Measurements from ENCODE around the gene TMEM44.
A peak's percentile ranks its signal among the peaks of the same experiment; 100 is the strongest.

Gene TMEM44

DNA sequence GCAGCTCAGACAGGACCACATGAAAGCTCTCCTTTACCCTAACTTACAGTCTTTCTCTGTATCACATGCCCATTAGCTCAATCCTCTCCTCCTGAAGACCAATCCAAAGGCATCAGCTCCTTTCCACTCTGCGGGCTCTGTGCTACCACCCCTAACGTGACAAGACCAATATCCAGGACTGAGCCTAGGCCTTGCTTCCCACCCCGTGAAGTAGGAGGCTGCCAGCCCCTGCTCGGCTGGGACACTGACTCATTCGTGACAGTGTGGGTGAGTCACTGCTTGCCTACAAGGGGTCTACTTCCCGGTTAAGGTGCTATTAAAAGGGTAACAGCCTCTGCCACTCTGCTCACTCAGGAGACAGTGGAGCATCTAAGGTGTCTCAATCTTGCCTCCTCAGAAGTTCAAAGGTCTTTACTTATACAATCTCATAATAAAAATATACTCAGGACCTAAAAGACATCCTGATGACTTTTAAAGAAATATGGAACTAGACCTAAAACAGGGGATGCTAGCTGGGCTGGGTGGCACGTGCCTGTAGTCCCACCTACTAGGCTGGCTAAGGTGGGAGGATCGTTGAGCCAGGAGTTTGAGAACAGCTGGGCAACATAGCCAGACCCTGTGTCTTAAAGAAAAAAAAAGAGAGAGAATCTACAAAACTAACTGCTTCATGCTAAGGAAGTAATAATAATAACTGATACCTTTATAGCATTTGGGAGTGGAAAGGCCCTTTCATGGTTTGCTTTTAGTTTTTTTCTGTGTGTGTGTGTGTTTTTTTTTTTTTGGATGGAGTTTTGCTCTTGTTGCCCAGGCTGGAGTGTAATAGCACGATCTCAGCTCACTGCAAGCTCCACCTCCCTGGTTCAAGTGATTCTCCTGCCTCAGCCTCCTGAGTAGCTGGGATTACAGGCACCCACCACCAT is 55.0 kb downstream of the TMEM44 start:
- DNase-seq (ENCODE audit: low read depth in 2 of 2), result peak in 1 of 2 donors; percentile 11

DNA sequence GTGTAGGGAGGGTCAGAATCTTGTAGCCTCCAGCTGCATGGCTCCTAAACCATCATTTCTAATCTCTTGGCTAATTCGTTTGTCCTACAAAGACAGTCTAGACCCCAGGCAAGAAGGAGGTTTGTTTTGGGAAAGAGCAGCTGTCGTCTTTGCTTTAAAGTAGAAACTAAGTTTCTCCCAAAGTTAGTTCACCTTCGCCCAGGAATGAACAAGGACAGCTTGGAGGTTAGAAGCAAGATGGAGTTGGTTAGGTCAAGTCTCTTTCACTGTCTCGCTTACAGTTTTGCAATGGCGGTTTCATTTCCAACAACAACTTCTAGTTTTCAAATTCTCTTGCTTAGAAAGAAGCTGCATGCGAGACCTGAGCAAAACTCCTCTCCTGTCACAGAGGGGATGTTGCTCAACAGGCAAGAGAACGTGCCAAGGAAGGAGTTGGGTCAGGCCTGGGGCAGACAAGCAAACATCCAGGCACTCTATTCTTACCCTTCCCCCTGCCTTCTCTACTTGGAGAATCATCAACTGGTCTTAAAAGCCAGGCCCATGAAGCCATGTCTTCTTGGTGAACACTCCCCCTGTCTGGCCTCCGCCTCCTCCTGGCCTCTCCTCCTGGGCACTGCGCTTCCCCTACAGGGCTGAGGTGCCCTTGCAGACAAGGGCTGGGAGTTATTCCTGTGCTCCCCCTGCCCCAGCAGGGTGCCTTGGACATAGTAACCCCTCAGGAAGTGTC is 57.6 kb downstream of the TMEM44 start:
- DNase-seq (ENCODE audit: low read depth in 2 of 2), result no peak

DNA sequence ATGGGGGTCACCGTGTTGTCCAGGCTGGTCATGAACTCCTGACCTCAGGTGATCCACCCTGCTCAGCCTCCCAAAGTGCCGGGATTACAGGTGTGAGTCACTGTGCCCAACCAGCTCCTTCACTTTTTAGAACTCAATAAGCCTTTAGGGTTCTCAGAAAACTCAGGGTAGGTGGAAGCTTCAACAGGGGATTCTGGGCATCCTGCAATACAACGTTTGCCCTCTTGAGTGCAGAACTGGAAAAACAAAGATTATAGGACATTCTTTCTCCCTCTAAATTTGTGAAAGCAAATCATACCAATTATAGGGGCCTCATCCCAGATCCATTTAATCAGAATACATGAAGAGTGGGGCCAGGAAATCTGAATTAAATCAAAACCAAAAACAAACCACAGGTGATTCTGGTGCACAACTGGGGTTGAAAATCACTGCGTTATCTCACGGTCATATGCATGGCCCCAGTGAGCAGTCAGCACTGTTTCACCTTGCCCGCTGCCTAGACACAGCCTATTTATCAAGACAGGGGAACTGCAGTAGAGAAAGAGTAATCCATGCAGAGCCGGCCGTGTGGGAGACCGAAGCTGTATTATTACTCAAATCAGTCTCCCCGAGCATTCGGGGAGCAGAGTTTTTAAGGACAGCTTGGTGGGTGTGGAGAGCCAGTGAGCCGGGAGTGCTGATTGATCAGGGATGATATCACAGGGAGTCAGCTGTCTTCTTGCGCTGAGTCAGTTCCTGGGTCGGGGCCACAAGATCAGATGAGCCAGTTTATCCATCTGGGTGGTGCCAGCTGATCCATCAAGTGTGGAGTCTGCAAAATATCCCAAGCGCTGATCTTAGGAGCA is 58.4 kb downstream of the TMEM44 start:
- DNase-seq (ENCODE audit: low read depth in 2 of 2), result no peak

DNA sequence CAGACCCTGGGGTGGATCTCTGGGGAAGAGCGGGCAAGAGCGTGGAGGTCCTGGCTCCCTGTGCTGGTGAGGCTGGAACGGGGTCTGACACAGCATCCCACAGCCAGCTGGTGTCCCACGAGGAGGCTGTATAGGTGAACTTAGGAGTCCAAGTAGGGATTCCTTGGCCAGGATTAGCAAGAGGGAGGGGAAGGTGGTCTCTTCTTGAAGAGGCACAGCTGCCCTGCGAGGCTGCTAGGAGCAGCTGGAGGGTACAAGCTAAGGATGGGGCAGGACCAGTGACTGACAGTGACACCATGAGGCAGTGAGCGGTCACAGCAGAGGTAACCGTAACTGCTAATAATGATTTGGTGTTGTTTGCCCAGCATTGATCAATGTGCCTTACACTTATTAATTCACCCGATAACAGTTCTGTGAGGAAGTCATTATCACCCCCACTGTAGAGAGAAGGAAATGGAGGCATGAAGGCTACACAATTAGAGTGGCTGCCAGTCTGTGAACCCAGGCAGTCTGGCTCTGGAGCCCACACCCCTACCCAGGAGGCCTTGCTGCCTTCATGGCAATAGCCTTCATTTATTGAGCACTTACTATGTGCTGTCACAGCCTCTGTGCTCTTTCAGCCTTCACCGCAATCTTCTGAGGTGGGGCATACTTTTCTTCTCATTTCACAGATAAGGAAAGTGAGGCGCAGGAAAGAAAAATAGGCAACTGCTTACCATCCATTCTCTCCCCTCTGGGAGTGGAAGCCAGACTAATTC is 59.4 kb downstream of the TMEM44 start:
- DNase-seq (ENCODE audit: low read depth in 2 of 2), result peak; percentile 11 to 22

DNA sequence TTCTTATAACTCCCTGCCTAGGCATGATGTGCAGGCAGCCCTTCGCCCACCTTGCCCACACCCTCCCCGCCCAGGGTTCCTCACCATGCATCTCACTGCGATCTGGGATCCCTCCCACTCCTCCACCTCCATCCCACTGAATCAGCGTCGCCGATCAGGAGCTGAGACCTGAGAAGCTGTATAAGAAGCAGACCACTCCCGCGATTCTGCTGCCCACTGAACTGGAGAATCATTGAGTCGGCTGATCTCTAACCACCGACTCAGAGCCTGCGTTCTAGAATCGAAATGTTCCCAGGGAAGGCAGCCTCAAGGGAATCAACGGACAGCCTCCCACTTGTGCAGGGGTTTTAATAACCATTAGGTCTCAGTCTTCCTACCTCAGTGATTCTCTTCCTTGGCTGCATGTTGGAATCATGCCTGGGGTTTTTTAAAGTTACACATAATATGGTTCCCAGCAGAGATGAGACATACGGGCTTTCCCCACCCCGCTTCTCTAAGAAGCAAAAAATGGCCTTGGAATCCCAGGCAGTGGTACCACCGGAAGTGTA is 60.2 kb downstream of the TMEM44 start:
- no peak for DNase-seq (ENCODE audit: low read depth in 2 of 2)

DNA sequence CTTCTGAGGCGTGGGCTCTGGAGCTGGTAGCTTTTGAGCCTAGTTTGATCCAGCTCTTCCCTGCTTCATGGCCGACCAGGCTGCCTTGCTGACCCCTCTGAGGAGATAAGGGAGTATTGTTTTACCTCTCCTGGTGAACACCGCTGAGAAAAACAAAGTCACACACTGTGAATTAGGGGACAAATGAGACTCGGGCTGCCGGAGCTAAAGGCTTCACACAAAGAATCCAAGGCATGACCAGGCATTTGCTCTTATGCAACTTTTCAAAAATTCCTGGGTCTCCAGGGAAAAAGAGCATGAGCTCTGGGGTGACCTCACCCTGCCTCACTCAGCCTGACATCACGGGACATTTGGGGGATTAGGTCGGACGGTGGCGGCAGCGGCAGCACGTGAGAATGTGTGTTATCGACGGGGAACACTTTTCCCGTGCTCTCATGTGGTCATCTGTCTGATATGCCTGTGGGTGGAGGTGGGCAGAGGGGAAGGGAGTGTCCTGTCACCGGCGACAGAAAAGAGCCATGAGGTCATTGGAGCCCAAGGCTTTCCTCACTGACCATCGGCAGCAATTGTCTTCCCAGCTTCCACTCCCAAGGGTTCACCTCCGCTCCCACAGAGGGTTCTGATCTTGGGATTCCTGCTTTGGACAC is 61.0 kb downstream of the TMEM44 start:
- DNase-seq (ENCODE audit: low read depth in 2 of 2), result no peak

DNA sequence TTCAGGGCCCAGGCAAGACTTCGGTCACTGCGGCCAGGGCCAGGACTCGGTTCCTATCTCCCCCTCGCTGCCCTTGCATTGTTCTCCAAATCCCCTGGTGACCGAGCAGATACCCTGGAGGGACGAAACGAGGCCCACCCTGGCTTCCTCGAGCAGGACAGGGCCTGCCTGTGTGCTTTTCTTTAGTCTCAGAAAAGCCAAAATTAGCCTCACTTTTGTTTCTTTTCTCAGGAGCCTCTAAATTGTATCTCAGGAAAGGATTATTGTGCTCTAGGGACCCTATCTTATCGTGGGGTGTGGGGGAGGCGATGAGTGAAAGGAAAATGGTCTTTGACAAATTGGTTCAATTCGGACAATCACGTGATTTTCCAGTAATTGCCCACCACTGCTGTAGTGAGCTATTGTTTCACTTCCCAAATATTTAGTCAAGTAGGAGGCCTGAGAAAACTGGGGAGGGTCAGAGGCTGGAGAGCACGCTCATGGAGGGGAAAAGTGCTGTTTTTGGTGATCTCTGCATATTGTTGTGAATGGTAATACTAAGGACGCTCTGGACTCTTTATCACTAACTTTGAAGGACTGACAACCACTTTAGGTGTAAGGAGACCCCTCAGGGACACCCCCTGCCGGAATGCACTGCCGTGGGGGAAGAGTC is 61.6 kb downstream of the TMEM44 start:
- no peak for DNase-seq (ENCODE audit: low read depth in 2 of 2)

DNA sequence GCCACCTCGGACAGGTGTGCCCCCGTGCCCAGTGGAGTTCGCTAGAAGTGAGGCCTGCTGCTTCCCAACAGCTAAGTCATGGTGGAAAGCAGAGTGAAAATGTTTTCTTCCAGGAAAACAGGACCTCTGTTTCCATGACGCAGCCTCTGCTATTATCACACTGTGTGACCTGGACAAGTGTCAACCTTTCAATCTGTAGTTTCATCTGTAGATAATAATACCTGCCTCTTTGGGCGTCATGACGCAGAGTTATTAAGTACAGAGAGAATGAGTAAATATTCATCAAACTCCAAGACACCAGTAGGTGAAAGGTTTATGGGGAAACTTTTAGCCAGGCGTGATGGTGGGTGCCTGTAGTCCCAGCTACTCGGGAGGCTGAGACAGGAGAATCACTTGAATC is 62.3 kb downstream of the TMEM44 start:
- no peak for DNase-seq (ENCODE audit: low read depth in 2 of 2)

DNA sequence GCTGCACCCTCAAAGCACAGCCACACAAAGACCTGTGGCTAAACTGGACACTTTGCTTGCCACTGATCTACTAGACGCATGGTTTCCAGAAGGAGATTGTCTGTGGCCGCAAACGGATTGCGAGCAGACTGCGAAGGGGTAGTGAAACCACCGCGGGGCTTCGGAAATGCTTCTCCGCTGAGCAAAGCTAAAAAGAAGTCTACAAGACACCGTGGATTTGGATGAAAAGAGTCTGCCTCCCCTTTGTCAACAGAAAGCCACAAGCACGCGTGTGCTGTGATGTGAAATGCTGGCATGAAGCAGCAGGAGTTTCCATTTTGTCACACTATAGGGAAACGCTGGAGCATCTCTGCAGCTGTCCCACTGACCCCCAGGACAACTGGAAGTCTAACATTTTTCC is 63.0 kb downstream of the TMEM44 start:
- DNase-seq (ENCODE audit: low read depth in 2 of 2), result no peak

DNA sequence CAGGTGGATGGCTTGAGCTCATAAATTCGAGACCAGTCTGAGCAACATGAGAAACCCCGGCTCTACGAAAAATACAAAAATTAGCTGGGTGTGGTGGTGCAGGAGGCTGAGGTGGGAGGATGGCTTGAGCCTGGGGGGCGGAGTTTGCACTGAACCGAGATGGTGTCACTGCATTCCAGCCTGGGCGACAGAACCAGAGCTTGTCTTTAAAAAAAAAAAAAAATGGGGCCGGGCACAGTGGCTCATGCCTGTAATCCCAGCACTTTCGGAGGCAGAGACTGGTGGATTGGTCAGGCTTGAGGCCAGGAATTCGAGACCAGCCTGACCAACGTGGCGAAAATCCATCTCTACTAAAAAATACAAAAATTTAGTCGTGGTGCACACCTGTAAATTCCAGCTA is 64.0 kb downstream of the TMEM44 start:
- no peak for DNase-seq (ENCODE audit: low read depth in 2 of 2)

DNA sequence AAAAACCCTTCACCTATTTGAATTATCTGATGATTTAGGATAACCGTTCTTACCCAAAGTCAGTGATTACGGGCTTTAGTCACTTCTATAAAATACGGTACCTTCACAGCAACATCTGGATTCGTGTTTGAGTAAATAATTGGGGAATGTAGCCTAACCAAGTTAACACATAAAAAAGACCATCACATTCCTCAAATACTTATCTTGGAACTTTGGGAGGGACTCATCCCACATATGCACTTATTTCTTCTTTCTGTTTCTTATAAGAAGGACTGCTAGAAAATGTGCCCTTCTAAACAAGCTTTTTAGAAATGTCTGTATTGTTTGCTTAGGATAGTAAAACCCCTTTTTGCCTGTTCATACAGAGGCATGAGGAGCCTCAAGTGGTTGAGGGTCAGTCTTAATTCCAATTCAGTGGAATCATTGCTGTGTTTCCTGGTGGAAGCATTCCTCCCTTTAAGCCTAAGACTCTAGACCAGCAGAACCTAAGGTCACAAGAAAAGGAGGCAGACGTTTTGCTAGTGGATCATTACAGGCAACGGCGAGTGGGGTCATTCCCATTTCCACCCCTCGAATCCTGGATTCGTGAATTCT is 67.5 kb downstream of the TMEM44 start:
- DNase-seq (ENCODE audit: low read depth in 2 of 2), result no peak

DNA sequence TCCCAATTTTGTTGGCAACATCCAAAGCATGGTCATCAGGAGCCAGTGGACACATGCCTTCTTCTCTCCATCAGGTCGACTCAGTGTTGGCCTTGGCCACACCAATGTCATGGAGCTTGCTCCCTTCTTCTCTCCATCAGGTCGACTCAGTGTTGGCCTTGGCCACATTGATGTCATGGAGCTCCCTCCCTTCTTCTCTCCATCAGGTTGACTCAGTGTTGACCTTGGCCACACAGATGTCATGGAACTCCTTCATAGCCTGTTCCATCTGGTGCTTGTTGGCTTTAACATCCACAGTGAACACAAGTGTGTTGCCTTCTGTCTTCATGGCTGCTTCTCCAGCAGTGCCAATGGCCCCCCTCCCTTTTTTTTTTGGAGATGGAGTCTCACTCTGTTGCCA is 70.2 kb downstream of the TMEM44 start:
- DNase-seq (ENCODE audit: low read depth in 2 of 2), result no peak

DNA sequence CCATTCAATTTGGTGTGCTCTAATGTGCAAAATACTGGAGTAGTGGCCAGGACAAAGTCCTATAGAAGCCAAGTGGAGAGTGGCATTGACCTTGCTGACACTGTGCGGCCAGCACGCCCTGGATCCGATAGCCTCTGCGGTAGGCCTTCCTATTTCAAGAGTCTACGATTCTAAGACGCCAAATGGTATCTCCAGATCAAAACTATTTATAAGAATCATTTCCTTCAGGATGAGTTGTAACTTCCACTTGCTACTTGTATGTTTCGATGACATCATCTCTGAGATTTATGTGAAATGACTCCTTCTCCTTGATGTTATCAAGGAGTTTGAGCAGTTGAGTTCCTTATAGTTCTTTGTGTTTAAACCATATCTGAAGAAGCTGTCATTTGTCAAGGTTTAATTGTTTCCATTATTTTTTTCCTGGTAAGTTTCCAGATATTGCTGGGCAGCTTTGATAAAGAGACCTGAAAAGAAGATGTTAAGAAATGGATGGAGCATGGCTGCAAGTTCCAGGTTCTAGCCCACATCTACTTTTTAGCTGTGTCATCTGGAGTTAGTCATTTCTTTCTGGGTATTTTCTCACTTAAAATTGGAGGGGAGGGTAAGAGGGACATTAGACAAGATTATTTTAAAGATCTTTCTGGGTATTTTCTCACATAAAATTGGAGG is 71.8 kb downstream of the TMEM44 start:
- no peak for DNase-seq (ENCODE audit: low read depth in 2 of 2)

DNA sequence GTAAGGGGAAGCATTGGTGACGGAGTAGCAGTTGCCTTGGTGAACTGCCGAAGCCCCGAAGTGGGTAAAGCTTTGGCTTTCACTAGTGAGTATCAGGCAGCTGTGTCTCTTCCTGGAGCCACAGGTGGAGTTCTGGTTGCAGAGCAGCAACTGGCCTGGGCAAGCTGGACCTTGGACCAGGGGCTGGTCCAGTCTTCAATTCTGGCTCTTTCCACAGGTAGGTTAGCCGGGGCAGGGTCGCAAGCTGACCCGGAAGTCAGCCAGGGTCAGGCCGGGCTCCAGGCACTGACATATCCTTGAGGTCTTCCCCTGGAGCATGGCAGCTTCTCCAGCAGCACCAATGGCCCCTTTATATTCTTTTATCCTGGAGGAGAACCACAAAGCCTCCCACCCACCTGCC is 73.2 kb downstream of the TMEM44 start:
- DNase-seq (ENCODE audit: low read depth in 2 of 2), result no peak

DNA sequence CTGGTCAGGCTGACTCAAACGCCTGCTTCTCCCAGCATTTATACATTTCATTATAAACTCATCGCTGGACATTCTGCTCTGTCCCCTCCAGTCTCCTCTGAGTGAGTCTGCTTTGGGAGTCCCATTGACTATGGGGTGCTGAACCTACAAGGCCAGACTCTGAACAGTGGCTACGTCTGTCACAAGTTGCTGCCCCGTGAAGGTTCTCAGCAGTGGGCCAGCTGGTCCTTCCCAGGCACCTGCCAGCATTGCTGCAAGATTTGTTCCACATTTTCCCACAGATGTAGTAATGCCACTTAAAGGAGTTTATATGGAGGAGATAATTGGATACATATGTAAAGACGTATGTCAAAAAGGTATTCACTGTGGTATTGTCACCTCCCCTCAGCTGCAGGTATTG is 73.7 kb downstream of the TMEM44 start:
- DNase-seq (ENCODE audit: low read depth in 2 of 2), result no peak

DNA sequence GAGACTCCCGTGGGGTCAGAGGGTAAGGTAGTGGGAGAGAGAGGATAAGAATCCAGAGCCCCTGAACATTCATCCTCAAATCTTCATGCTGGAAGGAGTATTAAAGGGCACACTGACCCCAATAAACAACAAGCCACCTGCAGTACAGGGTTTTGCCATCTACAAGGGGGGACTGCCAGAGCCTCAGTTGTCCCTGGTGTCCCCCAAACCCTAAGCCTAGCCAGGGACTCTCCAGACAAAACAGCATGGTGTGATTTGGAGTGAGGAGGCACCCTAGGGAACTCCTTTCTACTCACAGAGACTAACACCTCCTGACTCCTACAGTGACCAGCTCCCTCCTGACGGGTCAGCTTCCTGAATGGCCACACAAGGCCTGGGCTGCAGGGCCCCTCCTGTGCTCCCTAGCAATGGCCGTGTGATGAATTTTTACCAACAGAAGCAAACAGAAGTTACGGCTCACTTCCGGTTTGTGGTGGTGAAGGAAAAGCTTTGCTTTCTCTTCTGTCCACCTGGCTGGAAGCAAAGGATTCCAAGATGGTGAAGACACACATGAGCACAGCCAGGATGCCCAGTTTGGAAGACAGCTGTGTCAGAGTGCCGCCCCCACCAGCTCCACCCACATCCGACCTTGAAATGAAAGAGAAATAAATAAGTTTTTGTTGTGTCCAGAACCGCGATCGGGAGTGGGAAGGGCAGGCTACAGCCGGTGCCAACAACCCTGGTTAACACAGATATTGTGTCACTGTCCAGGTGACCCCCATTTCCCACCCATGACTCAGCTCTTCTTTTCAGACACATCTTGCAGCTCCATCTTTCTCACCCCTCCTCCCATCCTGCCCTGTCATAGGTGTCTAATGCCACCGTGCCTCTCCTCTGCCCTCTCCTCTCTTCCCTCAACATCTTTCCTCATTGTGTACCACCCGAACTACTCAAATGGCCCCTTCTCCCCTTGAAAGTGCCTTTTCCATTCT is 76.8 kb downstream of the TMEM44 start:
- DNase-seq (ENCODE audit: low read depth in 2 of 2), result no peak

DNA sequence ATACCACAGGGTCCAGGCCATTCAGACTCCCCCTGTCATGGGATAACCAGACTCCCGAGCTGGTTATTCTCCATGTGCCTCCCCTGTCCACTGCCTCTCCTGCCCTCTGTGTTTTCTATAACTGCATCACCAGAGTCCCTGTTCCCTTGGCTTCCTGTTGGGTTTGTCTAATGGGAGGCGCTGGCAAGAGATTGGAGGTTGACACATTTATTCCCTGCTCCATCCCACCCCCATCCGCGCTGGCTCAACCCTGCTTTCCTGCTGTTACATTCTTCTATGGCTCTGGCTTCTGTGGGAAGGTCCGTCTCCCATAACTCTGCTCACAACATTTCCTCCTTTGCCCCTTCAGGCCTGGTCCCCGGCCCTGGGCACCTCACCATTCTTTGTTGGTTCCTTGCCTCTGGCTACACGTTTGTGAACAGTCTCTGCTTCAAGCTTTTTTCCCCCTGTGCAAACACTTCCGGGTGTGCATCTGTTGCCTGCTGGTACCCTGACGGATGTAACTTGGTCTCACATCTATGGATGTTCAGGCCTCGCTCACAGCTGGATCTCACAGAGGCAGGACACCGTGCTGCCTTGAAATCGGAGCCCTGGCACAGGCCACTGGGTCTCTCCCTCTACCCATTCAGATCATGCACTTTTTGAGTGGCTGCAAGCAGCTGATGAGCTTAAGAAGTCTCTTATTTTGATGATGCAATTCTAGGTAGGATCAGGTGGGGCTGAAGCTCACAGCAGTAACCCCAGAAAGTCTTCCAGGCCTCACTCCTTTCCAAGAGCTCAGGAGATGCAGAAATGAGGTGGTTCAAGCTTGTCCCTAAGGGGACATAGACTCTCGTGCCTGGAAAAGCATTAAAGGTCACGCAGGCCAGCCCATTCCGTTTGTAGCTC is 77.8 kb downstream of the TMEM44 start:
- DNase-seq (ENCODE audit: low read depth in 2 of 2), result no peak
